ENCODE measurements around the gene KSR2.

- no peak for TF ChIP-seq TAF1 (IDR thresholded peaks at IDR 0.05; ENCODE audit: low read depth, low read length)
- no peak for TF ChIP-seq POLR2A (IDR thresholded peaks at IDR 0.05; ENCODE audit: low read depth, low read length)
- no peak for TF ChIP-seq POLR2AphosphoS5 (IDR thresholded peaks at IDR 0.05; ENCODE audit: low read depth, low read length)
- TF ChIP-seq POU2F2 (IDR thresholded peaks at IDR 0.05; ENCODE audit: low read depth, low read length) = no peak
These were observed 501.2 kb downstream of the KSR2 start for GRCh38 chr12:117467588-117467987.

Data from GM12891 (cell line).